MM.1S (cell line): ENCODE results near the gene PITPNM3.

ENCODE experiments used
- DNase-seq: peaks from one replicate; pipeline ENCODE4 v3.0.0-alpha.2; 2015
- H2AFZ ChIP-seq: fragments of 300-600 bp; sonication (generic); 2 replicates; pipeline ENCODE4 v1.6.0; 2016; ENCODE audit warnings: antibody characterized with exemption, low read length
- H3F3A ChIP-seq: fragments of 300-600 bp; sonication (generic); 2 replicates; pipeline ENCODE4 v1.6.1; 2016; ENCODE audit warnings: mild to moderate bottlenecking, antibody characterized with exemption, low read length, moderate library complexity, mixed read lengths; ENCODE audit not compliant: insufficient read depth
- H3K27ac ChIP-seq: fragments of 300-600 bp; sonication (generic); 2 replicates; pipeline ENCODE4 v1.5.1; 2016; ENCODE audit warnings: mild to moderate bottlenecking, low read length
- H3K27me3 ChIP-seq: fragments of 300-600 bp; sonication (generic); replicated peaks from 2 replicates; pipeline ENCODE4 v1.6.0; 2016; ENCODE audit warnings: low read length; ENCODE audit not compliant: insufficient read depth
- H3K36me3 ChIP-seq: fragments of 300-600 bp; sonication (generic); replicated peaks from 2 replicates; pipeline ENCODE4 v1.6.1; 2016; ENCODE audit warnings: mild to moderate bottlenecking, low read length, mixed read lengths; ENCODE audit not compliant: insufficient read depth
- H3K4me1 ChIP-seq: fragments of 300-600 bp; sonication (generic); 2 replicates; pipeline ENCODE4 v1.6.1; 2016; ENCODE audit warnings: low read length, mixed read lengths
- H3K4me2 ChIP-seq: fragments of 300-600 bp; sonication (generic); 2 replicates; pipeline ENCODE4 v1.6.0; 2016; ENCODE audit warnings: low read depth, low read length
- H3K4me3 ChIP-seq: fragments of 300-600 bp; sonication (generic); 2 replicates; pipeline ENCODE4 v1.5.1; 2016; ENCODE audit warnings: low read length, mixed read lengths
- H3K79me2 ChIP-seq: fragments of 300-600 bp; sonication (generic); 2 replicates; pipeline ENCODE4 v1.6.1; 2016; ENCODE audit warnings: mixed run types, low read length, mixed read lengths
- H3K9ac ChIP-seq: fragments of 300-600 bp; sonication (generic); 2 replicates; pipeline ENCODE4 v1.6.1; 2016; ENCODE audit warnings: low read length, mixed read lengths
- H3K9me2 ChIP-seq: fragments of 300-600 bp; sonication (generic); replicated peaks from 2 replicates; pipeline ENCODE4 v1.6.1; 2016; ENCODE audit warnings: mild to moderate bottlenecking, low read length, mixed read lengths; ENCODE audit not compliant: insufficient read depth
- H3K9me3 ChIP-seq: fragments of 300-600 bp; sonication (generic); replicated peaks from 2 replicates; pipeline ENCODE4 v1.6.1; 2016; ENCODE audit warnings: mild to moderate bottlenecking, low read length, mixed read lengths; ENCODE audit not compliant: insufficient read depth
- H4K20me1 ChIP-seq: fragments of 300-600 bp; sonication (generic); 2 replicates; pipeline ENCODE4 v1.6.1; 2016; ENCODE audit warnings: mild to moderate bottlenecking, low read length, moderate library complexity, mixed read lengths; ENCODE audit not compliant: insufficient read depth
- EZH2 ChIP-seq: fragments of 300-600 bp; sonication (generic); optimal IDR thresholded peaks from 2 replicates; pipeline ENCODE3; 2017; ENCODE audit warnings: low read depth, mild to moderate bottlenecking, antibody characterized with exemption, low read length, mixed read lengths
- EZH2phosphoT487 ChIP-seq: fragments of 300-600 bp; sonication (generic); IDR thresholded peaks from 2 replicates; pipeline ENCODE4 v1.6.1; 2018; ENCODE audit warnings: antibody characterized with exemption, low read length
- TF ChIP-seq, protein P1 (sequence below): fragments of 300-600 bp; sonication (generic); IDR thresholded peaks from 2 replicates; pipeline ENCODE4 v1.5.1; 2016; ENCODE audit warnings: antibody characterized with exemption, low read length, mixed read lengths

Gene PITPNM3

DNA sequence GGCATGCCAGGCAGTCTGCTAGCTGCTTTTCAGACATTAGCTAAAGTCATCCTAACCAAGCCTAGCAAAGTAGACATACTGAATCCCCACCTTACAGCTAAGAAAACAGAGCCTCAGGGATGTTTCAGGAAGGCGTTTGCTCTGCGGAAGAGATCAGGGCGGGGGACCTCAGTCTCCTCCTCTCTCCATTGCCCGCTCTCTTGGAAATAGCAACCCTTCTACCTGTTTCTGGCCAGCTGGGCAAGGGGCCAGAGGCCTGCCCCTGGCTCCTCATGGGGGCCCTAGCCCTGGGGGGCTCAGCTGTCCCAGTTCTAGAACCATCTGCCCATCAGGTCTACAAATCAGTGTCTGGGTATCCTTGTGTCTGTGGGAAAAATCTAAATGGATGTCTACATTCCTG, 14.5 kb downstream of the PITPNM3 start:
- H3K27me3 ChIP-seq: peaks cover 19% of the 10 kb centered on the region; the same call in 1 of the 2 replicates
- 0 out of 2 replicates have a peak, but pooled peaks cover 5% of the 10 kb centered on the region for H3K4me1 ChIP-seq
- TF ChIP-seq EZH2phosphoT487 (no peak), EZH2 (no peak)
- TF ChIP-seq, protein P1, sequence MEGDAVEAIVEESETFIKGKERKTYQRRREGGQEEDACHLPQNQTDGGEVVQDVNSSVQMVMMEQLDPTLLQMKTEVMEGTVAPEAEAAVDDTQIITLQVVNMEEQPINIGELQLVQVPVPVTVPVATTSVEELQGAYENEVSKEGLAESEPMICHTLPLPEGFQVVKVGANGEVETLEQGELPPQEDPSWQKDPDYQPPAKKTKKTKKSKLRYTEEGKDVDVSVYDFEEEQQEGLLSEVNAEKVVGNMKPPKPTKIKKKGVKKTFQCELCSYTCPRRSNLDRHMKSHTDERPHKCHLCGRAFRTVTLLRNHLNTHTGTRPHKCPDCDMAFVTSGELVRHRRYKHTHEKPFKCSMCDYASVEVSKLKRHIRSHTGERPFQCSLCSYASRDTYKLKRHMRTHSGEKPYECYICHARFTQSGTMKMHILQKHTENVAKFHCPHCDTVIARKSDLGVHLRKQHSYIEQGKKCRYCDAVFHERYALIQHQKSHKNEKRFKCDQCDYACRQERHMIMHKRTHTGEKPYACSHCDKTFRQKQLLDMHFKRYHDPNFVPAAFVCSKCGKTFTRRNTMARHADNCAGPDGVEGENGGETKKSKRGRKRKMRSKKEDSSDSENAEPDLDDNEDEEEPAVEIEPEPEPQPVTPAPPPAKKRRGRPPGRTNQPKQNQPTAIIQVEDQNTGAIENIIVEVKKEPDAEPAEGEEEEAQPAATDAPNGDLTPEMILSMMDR: no peak
- H3K9me2 ChIP-seq: no peaks in the 10 kb centered on the region
- H3K9me3 ChIP-seq: no peaks in the 10 kb centered on the region; the same call in 1 of the 2 replicates
- no peaks in the 10 kb centered on the region for H4K20me1 ChIP-seq
- DNase-seq: no peak
- H3K36me3 ChIP-seq: no peaks in the 10 kb centered on the region
- no peak overlapping the region for H3K27ac ChIP-seq
- no peak overlapping the region for H2AFZ ChIP-seq
- no peak overlapping the region for H3K4me2 ChIP-seq
- H3K4me3 ChIP-seq: no peak overlapping the region
- H3K79me2 ChIP-seq: no peaks in the 10 kb centered on the region
- no peaks in the 10 kb centered on the region for H3F3A ChIP-seq
- no peak overlapping the region for H3K9ac ChIP-seq

DNA sequence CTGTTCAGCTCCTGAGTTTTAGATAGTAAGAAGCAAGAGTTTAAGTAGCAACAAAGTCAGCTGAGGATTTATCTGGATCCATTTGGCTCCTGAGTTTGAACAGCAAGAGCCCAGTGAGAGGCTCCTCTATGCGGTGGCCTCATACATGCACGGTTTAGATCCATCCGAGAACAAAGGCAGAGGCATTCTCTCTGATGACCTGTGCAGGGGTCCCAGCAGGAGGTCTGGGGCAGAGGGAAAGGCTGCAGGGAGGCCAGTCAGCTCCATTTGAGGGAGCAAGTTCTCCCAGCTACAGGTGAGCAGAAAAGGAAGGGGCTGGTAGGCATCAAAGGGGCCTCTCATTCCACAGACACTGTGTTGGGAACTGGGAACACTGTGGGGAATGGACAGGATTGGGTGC, 16.5 kb downstream of the PITPNM3 start:
- Histone ChIP-seq H3K9me3 (no peaks in the 10 kb centered on the region; the same call in 1 of the 2 replicates), H3K9me2 (no peaks in the 10 kb centered on the region), H3K36me3 (no peaks in the 10 kb centered on the region), H3F3A (no peaks in the 10 kb centered on the region), H3K9ac (no peak overlapping the region), H3K79me2 (no peaks in the 10 kb centered on the region), H3K4me3 (no peak overlapping the region), H3K27ac (no peak overlapping the region), H2AFZ (no peak overlapping the region), H3K4me2 (no peak overlapping the region), H3K27me3 (peaks cover 14% of the 10 kb centered on the region; the same call in 1 of the 2 replicates), H3K4me1 (no peaks in the 10 kb centered on the region), H4K20me1 (no peaks in the 10 kb centered on the region)
- DNase-seq: no peak
- TF ChIP-seq EZH2 (no peak), EZH2phosphoT487 (no peak)
- TF ChIP-seq, protein P1: no peak

DNA sequence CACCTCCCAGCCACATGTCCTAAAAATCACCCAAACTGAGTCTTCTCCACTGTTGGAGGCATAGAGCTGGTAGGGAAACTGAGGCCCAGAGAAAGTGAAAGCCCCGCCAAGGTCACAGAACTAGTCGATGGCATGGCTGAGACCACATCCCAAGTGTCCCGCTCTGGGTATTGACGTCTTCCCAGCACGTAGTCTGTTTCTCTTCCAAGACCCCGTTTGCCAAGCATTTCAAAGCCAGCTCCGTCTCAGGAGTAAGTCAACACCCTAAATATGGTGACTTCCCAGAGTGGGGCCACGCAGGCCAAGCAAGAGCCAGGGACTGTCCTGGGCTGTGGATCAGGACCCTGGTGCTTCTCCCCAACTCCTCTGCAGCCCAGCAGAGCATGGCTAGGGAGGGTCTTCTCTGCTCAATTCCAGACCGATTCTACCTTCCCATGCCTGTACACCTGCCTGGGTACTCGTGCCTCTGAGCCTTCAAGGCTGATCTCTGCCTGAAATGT, 19.7 kb downstream of the PITPNM3 start:
- H3K9ac ChIP-seq: no peak overlapping the region
- no peaks in the 10 kb centered on the region for H3K9me2 ChIP-seq
- H3K36me3 ChIP-seq: no peaks in the 10 kb centered on the region
- no peaks in the 10 kb centered on the region for H3F3A ChIP-seq
- H3K9me3 ChIP-seq: no peaks in the 10 kb centered on the region; the same call in 1 of the 2 replicates
- no peak overlapping the region for H3K4me2 ChIP-seq
- no peak overlapping the region for H3K4me3 ChIP-seq
- no peak for TF ChIP-seq EZH2
- TF ChIP-seq EZH2phosphoT487: no peak
- TF ChIP-seq, protein P1: no peak
- H3K79me2 ChIP-seq: no peaks in the 10 kb centered on the region
- no peaks in the 10 kb centered on the region for H3K4me1 ChIP-seq
- no peak overlapping the region for H3K27ac ChIP-seq
- H3K27me3 ChIP-seq: peaks cover 18% of the 10 kb centered on the region; the same call in 1 of the 2 replicates
- no peak overlapping the region for H2AFZ ChIP-seq
- no peaks in the 10 kb centered on the region for H4K20me1 ChIP-seq
- no peak for DNase-seq
